Astrocyte (in vitro differentiated cells and primary cell): ENCODE data around the gene DNAH17.

Experiments used
- CTCF ChIP-seq: IDR thresholded peaks from 2 replicates; pipeline ENCODE4 v1.5.1; 2011; ENCODE audit warnings: low read depth, mild to moderate bottlenecking, inconsistent platforms, low read length, moderate library complexity; ENCODE audit not compliant: insufficient read depth
- EZH2 ChIP-seq: IDR thresholded peaks from 2 replicates; pipeline ENCODE4 v1.6.1; 2012; ENCODE audit warnings: mild to moderate bottlenecking, low read length, inconsistent platforms; ENCODE audit not compliant: insufficient read depth

DNA sequence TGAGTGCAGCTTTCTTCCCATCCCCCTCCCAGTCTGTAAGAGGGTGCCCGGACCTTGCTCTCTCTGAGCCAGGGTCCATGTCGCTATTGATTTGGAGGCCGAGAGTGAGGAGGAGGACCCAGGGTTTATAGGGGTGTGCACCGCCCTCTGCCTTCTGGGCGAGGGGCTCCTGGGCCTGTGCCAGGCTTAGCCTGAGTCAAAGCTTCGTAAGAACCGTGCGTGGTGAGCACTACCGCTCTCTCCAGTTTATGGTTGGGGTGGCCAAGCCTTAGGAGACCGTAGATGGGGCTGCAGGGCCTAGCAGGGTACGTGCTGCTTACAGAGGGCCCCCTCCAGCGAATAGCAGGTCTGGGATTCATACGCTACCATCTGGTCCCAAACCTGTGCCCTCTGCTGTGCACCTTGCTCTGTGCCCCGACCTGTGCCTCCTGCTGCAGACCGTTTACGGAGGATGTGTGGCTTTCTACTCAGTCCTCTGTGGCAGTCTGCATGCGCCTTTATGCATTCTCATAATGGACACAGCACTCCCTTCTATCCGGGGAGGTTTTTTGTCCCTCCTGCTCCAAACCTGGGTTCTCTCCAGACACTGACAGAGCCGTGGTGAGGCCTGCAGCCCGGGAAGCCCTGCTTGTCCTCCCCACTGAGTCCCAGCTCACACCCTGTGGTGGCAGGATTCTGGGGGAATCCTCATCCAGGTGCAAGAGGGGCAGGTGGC lies 144.0 kb downstream of the DNAH17 start:
- TF ChIP-seq CTCF (no peak), EZH2 (no peak)
